GM12874 (cell line): ENCODE results near the gene XPA.

Experiments
- CTCF ChIP-seq: IDR thresholded peaks from 2 replicates; pipeline ENCODE4 v1.5.1; 2011; ENCODE audit warnings: low read depth, mild to moderate bottlenecking, control low read depth, low read length, moderate library complexity; ENCODE audit not compliant: insufficient read depth

The XPA gene

GRCh38 chr9:97698865-97699264 is 1.7 kb upstream of the XPA start:
- TF ChIP-seq CTCF = no peak

GRCh38 chr9:97697837-97698236 is 697 bp upstream of the XPA start:
- no peak for TF ChIP-seq CTCF

GRCh38 chr9:97695995-97696802 is 941 bp downstream of the XPA start:
- no peak for TF ChIP-seq CTCF

- no peak for TF ChIP-seq CTCF
Measured at GRCh38 chr9:97695390-97695789, 1.8 kb downstream of the XPA start.

- no peak for TF ChIP-seq CTCF
Measured at GRCh38 chr9:97694769-97695168, 2.4 kb downstream of the XPA start.

- no peak for TF ChIP-seq CTCF
Measured at GRCh38 chr9:97689401-97690180, 7.5 kb downstream of the XPA start.

- TF ChIP-seq CTCF = no peak
Measured at GRCh38 chr9:97688654-97689053, 8.5 kb downstream of the XPA start.
